B cell (primary cell): ENCODE measurements around the gene LTBP2. TPM values are rescaled to one million over a fixed set of nuclear protein-coding genes. Genes with fewer than 3 reads are reported as not detected.

Source experiments
- ATAC-seq: fragments of 200-7000 bp; cut with Tn5 transposase; one replicate; pipeline ENCODE4 v1.10.0; 2021; ENCODE audit warnings: low read depth, mild to moderate bottlenecking, moderate number of reproducible peaks, moderate library complexity
- CTCF ChIA-PET: fragments of 350-600 bp; sonication (Branson Sonifier 250); formaldehyde crosslinking; loops from one replicate; lab custom pipeline; 2021; ENCODE audit warnings: antibody characterized with exemption, inconsistent platforms; lab: Charles Lee
- POLR2A ChIA-PET: fragments of 350-600 bp; sonication (Branson Sonifier 250); formaldehyde crosslinking; loops from one replicate; lab custom pipeline; 2021; ENCODE audit warnings: antibody characterized with exemption; lab: Charles Lee
- DNase-seq: peaks from one replicate; pipeline ENCODE4 v3.0.0; 2013
- H2AFZ ChIP-seq: 2 replicates; pipeline ENCODE4 v1.6.1; 2012; ENCODE audit warnings: mild to moderate bottlenecking, low read depth, low read length; ENCODE audit not compliant: insufficient read depth, poor library complexity, severe bottlenecking
- H3K27ac ChIP-seq, 2 donors: 1 replicate in 1 of 2; 2 replicates in 1 of 2; pipeline ENCODE4 v1.5.1; 2012 to 2013; ENCODE audit warnings: low read length in 2 of 2, mild to moderate bottlenecking in 2 of 2, moderate library complexity in 1 of 2
- H3K27me3 ChIP-seq, 4 experiments: fragments of 200-600 bp in 1 of 4; sonication (generic) in 1 of 4; replicated peaks in 1 of 4; 1 replicate in 2 of 4; 2 replicates in 2 of 4; pipeline versions ENCODE4 v1.6.1 to v1.7.0; 2013 to 2016; ENCODE audit warnings: low read length in 3 of 4, mild to moderate bottlenecking in 2 of 4, mixed read lengths in 1 of 4, moderate library complexity in 1 of 4; ENCODE audit not compliant: insufficient read depth in 4 of 4, control insufficient read depth in 3 of 4; ENCODE audit errors: control extremely low read depth in 1 of 4
- H3K36me3 ChIP-seq, 2 experiments: replicated peaks in 1 of 2; 1 replicate in 1 of 2; 2 replicates in 1 of 2; pipeline versions ENCODE4 v1.6.1 to v1.7.1; 2013; ENCODE audit warnings: low read length in 1 of 2; ENCODE audit not compliant: insufficient read depth in 2 of 2, control insufficient read depth in 1 of 2; ENCODE audit errors: control extremely low read depth in 1 of 2, extremely low read depth in 1 of 2
- H3K4me1 ChIP-seq, 2 donors: fragments of 200-600 bp in 1 of 2; sonication (generic) in 1 of 2; 1 replicate in 1 of 2; 2 replicates in 1 of 2; pipeline versions ENCODE4 v1.5.1 to v1.6.1; 2013 to 2017; ENCODE audit warnings: low read length in 2 of 2; ENCODE audit not compliant: control insufficient read depth in 2 of 2, insufficient read depth in 2 of 2
- H3K4me2 ChIP-seq: replicated peaks from 2 replicates; pipeline ENCODE3; 2012; ENCODE audit warnings: mild to moderate bottlenecking, low read depth, low read length; ENCODE audit not compliant: poor library complexity, severe bottlenecking
- H3K4me3 ChIP-seq, 5 experiments: fragments of 200-600 bp in 1 of 5; sonication (generic) in 1 of 5; 1 replicate in 3 of 5; 2 replicates in 2 of 5; pipeline versions ENCODE4 v1.5.1 to v1.7.0; 2011 to 2016; ENCODE audit warnings: low read length in 4 of 5, mild to moderate bottlenecking in 4 of 5, low read depth in 2 of 5, control low read depth in 1 of 5, moderate library complexity in 1 of 5; ENCODE audit not compliant: insufficient read depth in 1 of 5; ENCODE audit errors: control extremely low read depth in 1 of 5, extremely low read depth in 1 of 5
- H3K79me2 ChIP-seq: fragments of 200-600 bp; sonication (generic); one replicate; pipeline ENCODE4 v1.6.0; 2016; ENCODE audit warnings: low read length; ENCODE audit not compliant: control insufficient read depth, insufficient read depth
- H3K9ac ChIP-seq: fragments of 200-600 bp; sonication (generic); 2 replicates; pipeline ENCODE4 v1.6.1; 2017; ENCODE audit warnings: mild to moderate bottlenecking, low read length, moderate library complexity
- H3K9me3 ChIP-seq, 3 donors: one replicate each; pipeline versions ENCODE4 v1.6.1 to v1.7.1; 2013; ENCODE audit warnings: low read length in 2 of 3; ENCODE audit not compliant: control insufficient read depth in 2 of 3, insufficient read depth in 1 of 3; ENCODE audit errors: control extremely low read depth in 1 of 3
- H4K20me1 ChIP-seq: 2 replicates; pipeline ENCODE4 v1.6.0; 2012; ENCODE audit warnings: mild to moderate bottlenecking, low read length; ENCODE audit not compliant: insufficient read depth, control insufficient read depth, poor library complexity, severe bottlenecking
- H3K27ac Mint-ChIP-seq: one replicate; pipeline ENCODE4 v1.8.0; 2021; ENCODE audit warnings: mixed read lengths
- H3K27me3 Mint-ChIP-seq: one replicate; pipeline ENCODE4 v1.8.0; 2021; ENCODE audit warnings: mixed read lengths
- H3K4me1 Mint-ChIP-seq: one replicate; pipeline ENCODE4 v1.8.0; 2021; ENCODE audit warnings: mixed read lengths
- H3K4me3 Mint-ChIP-seq: one replicate; pipeline ENCODE4 v1.8.0; 2021; ENCODE audit warnings: mixed read lengths
- H3K9me3 Mint-ChIP-seq: one replicate; pipeline ENCODE4 v1.8.0; 2022; ENCODE audit warnings: mixed read lengths; ENCODE audit not compliant: insufficient read depth
- CTCF ChIP-seq: fragments of 200-600 bp; IDR thresholded peaks from one replicate; pipeline ENCODE4 v1.8.0; 2022; ENCODE audit warnings: antibody characterized with exemption, mild to moderate bottlenecking
- EZH2 ChIP-seq: IDR thresholded peaks from 2 replicates; pipeline ENCODE4 v1.6.1; 2012; ENCODE audit warnings: borderline replicate concordance, low read depth, mild to moderate bottlenecking, moderate library complexity, low read length; ENCODE audit not compliant: insufficient read depth, poor library complexity, severe bottlenecking
- WGBS: methylation state at CpG from one replicate; pipeline ENCODE4 v1.1.5; 2013; ENCODE audit warnings: missing lambda C conversion rate; ENCODE audit not compliant: insufficient coverage; 5-methylcytosine and 5-hydroxymethylcytosine counted together
- intact Hi-C: fragments of 100-400 bp; cut with micrococcal nuclease; formaldehyde crosslinking; loops from one replicate; pipeline ENCODE4 v1.10.0; 2022
- polyA plus RNA-seq: library from polyadenylated mRNA; depleted of rRNA; stranded (reverse); fragments of >200 nt; gene quantifications from 2 replicates; pipeline ENCODE4 v1.2.3, GENCODE V29; 2012
- total RNA-seq, 2 donors: library from RNA; stranded (reverse); fragments of 120-200 nt in 1 of 2; gene quantifications; 1 replicate in 1 of 2; 2 replicates in 1 of 2; pipeline versions ENCODE4 v1.2.3 to v1.2.4, GENCODE V29; 2013 to 2022

LTBP2 gene
- total and polyA plus RNA-seq, 2 donors (not counting 1 experiment from before 2014, with no cell fraction given) = 0.12 to 0.22 TPM

- H4K20me1 ChIP-seq = no peaks in the 10 kb centered on the region
- Mint-ChIP-seq H3K27me3 (peaks cover 3% of the 10 kb centered on the region), H3K9me3 (no peaks in the 10 kb centered on the region), H3K27ac (no peak overlapping the region), H3K4me1 (peaks cover 13% of the 10 kb centered on the region), H3K4me3 (no peak overlapping the region)
- H3K4me3 ChIP-seq = no peak overlapping the region
- peaks cover 0 to 3% (median 0%) of the 10 kb centered on the region in 4 experiments for H3K27me3 ChIP-seq
- H3K9me3 ChIP-seq = no peaks in the 10 kb centered on the region
- H3K4me1 ChIP-seq = peaks cover 8 to 10% of the 10 kb centered on the region in 2 donors
- no peak for ATAC-seq
- no peak overlapping the region for H2AFZ ChIP-seq
- no peak overlapping the region for H3K27ac ChIP-seq
- no peaks in the 10 kb centered on the region for H3K36me3 ChIP-seq
- ChIA-PET CTCF (interaction anchor here (1.5 kb wide), 1 partner anchor 12 kb away, joined by 5 read pairs; no protein-coding TSS in a partner anchor), POLR2A (no interaction called here)
- H3K4me2 ChIP-seq = no peak overlapping the region
- DNase-seq = no peak
- 14% methylated on average over 5 of the region's 5 CpGs for WGBS
- TF ChIP-seq CTCF (no peak), EZH2 (no peak)
- intact Hi-C loops = no loop called here
- no peaks in the 10 kb centered on the region for H3K79me2 ChIP-seq
- no peak overlapping the region for H3K9ac ChIP-seq
Observed at GRCh38 chr14:74605531-74606223, 6.4 kb downstream of the LTBP2 start.

GRCh38 chr14:74604911-74605310, 7.1 kb downstream of the LTBP2 start:
- Mint-ChIP-seq H3K27me3 (peaks cover under 1% of the 10 kb centered on the region), H3K4me1 (peaks cover 11% of the 10 kb centered on the region), H3K27ac (no peak overlapping the region), H3K9me3 (no peaks in the 10 kb centered on the region), H3K4me3 (no peak overlapping the region)
- Histone ChIP-seq H3K4me2 (no peak overlapping the region), H3K27ac (no peak overlapping the region), H3K36me3 (no peaks in the 10 kb centered on the region), H3K27me3 (no peaks in the 10 kb centered on the region), H3K4me3 (no peak overlapping the region), H3K79me2 (no peaks in the 10 kb centered on the region), H3K4me1 (peaks cover 8 to 10% of the 10 kb centered on the region in 2 donors), H4K20me1 (no peaks in the 10 kb centered on the region), H2AFZ (no peak overlapping the region), H3K9me3 (no peaks in the 10 kb centered on the region), H3K9ac (no peak overlapping the region)
- intact Hi-C loops = no loop called here
- TF ChIP-seq EZH2 (no peak), CTCF (no peak)
- CTCF ChIA-PET = interaction anchor here (1.5 kb wide), 2 partner anchors 8 to 11 kb away, joined by 4 to 5 read pairs; no protein-coding TSS in a partner anchor
- ATAC-seq (no peak), DNase-seq (no peak)
- 93% methylated on average over 8 of the region's 8 CpGs for WGBS
- POLR2A ChIA-PET = no interaction called here
